Stomach (tissue), 9 donors: Measurements from ENCODE around the gene MRI1. TPM values are rescaled to one million over a fixed set of nuclear protein-coding genes. Genes with fewer than 3 reads are reported as not detected.
"Not testable (repeated sequence)": the region's sequence is repeated elsewhere in the genome, so short reads cannot be mapped to it uniquely, and the experiment has no call there.

Source experiments
- DNase-seq, 2 donors: peaks; one replicate each; pipeline versions ENCODE4 v3.0.0 to v3.0.0-alpha.2; 2013 to 2019
- H3K27ac ChIP-seq, 5 donors: fragments of 200-600 bp in 4 of 5; sonication (generic) in 4 of 5; one replicate each; pipeline ENCODE4 v1.5.1; 2013 to 2019; ENCODE audit warnings: mild to moderate bottlenecking in 1 of 5, moderate library complexity in 1 of 5
- H3K27me3 ChIP-seq, 3 donors: fragments of 200-600 bp; sonication (generic); one replicate each; pipeline ENCODE4 v1.5.1; 2017 to 2019; ENCODE audit warnings: mixed run types in 1 of 3
- H3K36me3 ChIP-seq, 4 donors: fragments of 200-600 bp; sonication (generic); 1 replicate in 3 of 4; 2 replicates in 1 of 4; pipeline ENCODE4 v1.5.1; 2016 to 2019
- H3K4me1 ChIP-seq, 4 donors: fragments of 200-600 bp; sonication (generic); one replicate each; pipeline ENCODE4 v1.5.1; 2016 to 2019
- H3K4me3 ChIP-seq, 4 donors: fragments of 200-600 bp; sonication (generic) in 3 of 4; one replicate each; pipeline ENCODE4 v1.5.1; 2016 to 2019; ENCODE audit warnings: mild to moderate bottlenecking in 1 of 4
- H3K9me3 ChIP-seq, 4 donors: fragments of 200-600 bp; sonication (generic); one replicate each; pipeline ENCODE4 v1.5.1; 2016 to 2019
- CTCF ChIP-seq, 7 experiments: fragments of 450-650 bp in 4 of 7; fragments of 200-600 bp in 3 of 7; sonication (generic) in 3 of 7; IDR thresholded peaks; one replicate each; pipeline ENCODE4 v1.5.1; 2016 to 2019; ENCODE audit warnings: antibody characterized with exemption in 7 of 7, control low read depth in 2 of 7, mild to moderate bottlenecking in 1 of 7
- EP300 ChIP-seq: sonication (generic); formaldehyde crosslinking; IDR thresholded peaks from one replicate; pipeline ENCODE4 v1.6.1; 2017; ENCODE audit warnings: antibody characterized with exemption
- POLR2A ChIP-seq, 4 donors: fragments of 450-650 bp; IDR thresholded peaks; one replicate each; pipeline ENCODE4 v1.6.1; 2016; ENCODE audit warnings: antibody characterized with exemption in 4 of 4, control low read depth in 2 of 4, mild to moderate bottlenecking in 1 of 4, moderate library complexity in 1 of 4
- POLR2AphosphoS5 ChIP-seq, 3 donors: sonication (generic); formaldehyde crosslinking; IDR thresholded peaks; one replicate each; pipeline ENCODE4 v1.6.1; 2016; ENCODE audit warnings: antibody characterized with exemption in 3 of 3
- WGBS, 5 donors: extraction: QIAGEN DNeasy Blood & Tissue Kit in 3 of 5; methylation state at CpG; one replicate each; pipeline versions ENCODE4 v1.1.5 to v1.1.7; 2013 to 2018; 5-methylcytosine and 5-hydroxymethylcytosine counted together
- intact Hi-C: fragments of 100-400 bp; cut with DNase I; formaldehyde crosslinking; loops from one replicate; pipeline ENCODE4 v1.15.1; 2023; ENCODE audit warnings: low total_unique reads
- polyA plus RNA-seq, 3 donors: library from polyadenylated mRNA; stranded (reverse); fragments of 200-250 nt; gene quantifications; one replicate each; pipeline ENCODE4 v1.2.3, GENCODE V29; 2013
- total RNA-seq, 5 donors: library from RNA; depleted of rRNA; stranded (reverse); fragments of >200 nt; gene quantifications; one replicate each; pipeline versions ENCODE4 v1.1.0 to v1.2.3, GENCODE V29; 2014 to 2016
- donor health status: healthy with polysubstance abuse.
- donor health status: Bipolar disorder and iron deficiency.
- donor health status: healthy.

MRI1 gene
- total and polyA plus RNA-seq, 8 donors = 7.3 to 249 (median 36.4) TPM

DNA sequence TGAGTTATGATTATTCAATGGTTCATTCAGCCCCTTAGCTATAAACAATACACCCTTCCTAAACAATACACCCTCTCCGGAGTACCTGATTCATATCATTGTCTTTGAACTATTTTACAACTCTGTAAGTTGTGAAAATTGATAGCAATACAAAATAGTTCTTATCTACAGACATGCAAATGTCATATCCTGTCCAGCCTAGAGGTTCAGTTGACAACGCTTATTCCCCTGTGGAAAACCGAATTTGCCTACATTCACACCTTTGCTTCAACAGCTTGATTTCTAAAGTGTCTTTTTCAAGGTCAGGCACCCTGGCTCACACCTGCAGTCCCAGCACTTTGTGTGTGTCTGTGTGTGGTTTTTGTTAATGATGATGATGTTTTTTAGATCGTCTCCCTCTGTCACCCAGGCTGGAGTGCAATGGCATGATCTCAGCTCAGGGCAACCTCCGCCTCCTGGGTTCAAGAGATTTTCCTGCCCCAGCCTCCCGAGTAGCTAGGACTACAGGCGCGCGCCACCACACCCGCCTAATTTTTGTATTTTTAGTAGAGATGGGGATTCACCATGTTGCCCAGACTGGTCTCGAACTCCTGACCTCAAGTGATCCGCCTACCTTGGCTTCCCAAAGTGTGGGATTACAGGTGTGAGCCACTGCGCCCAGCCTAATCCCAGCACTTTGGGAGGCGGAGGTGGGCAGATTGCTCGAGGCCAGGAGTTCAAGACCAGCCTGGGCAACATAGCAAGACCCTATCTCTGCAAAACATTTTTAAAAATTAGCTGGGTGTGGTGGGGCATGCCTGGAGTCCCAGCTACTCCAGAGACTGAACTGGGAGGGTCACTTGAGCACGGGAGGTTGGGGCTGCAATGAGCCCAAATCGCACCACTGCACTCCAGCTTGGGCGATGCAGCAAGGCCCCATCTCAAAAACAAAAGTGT lies 19.5 kb downstream of the MRI1 start:
- Histone ChIP-seq H3K27ac (no peak overlapping the region), H3K4me3 (no peak overlapping the region), H3K27me3 (no peaks in the 10 kb centered on the region), H3K36me3 (peaks cover 5 to 13% (median 11%) of the 10 kb centered on the region in 4 donors), H3K9me3 (no peaks in the 10 kb centered on the region), H3K4me1 (peaks cover 20 to 50% (median 30%) of the 10 kb centered on the region in 4 donors)
- intact Hi-C loops = loop anchor here (5.0 kb wide), 1 partner anchor 78 kb away; no protein-coding TSS in a partner anchor
- 74 to 82% (median 80%) methylated on average over 18 of the region's 18 CpGs for WGBS, 5 donors
- no peak for DNase-seq
- no peak for TF ChIP-seq EP300
- no peak for TF ChIP-seq CTCF (IDR thresholded peaks at IDR 0.05)
- no peak for TF ChIP-seq POLR2A (IDR thresholded peaks at IDR 0.05)
- TF ChIP-seq POLR2AphosphoS5 (IDR thresholded peaks at IDR 0.05) = no peak

GRCh38 chr19:13784731-13785452 lies 20.6 kb downstream of the MRI1 start:
- Histone ChIP-seq H3K36me3 (peaks cover 0 to 3% (median under 1%) of the 10 kb centered on the region in 4 donors), H3K27me3 (no peaks in the 10 kb centered on the region), H3K4me3 (peak overlapping the region in 1 of 4 donors; percentile 2), H3K27ac (peak overlapping the region in 4 of 5 donors; percentile 14 to 45 (median 37)), H3K4me1 (peaks cover 21 to 61% (median 30%) of the 10 kb centered on the region in 4 donors), H3K9me3 (no peaks in the 10 kb centered on the region)
- intact Hi-C loops = loop anchor here (5.0 kb wide), 1 partner anchor 77 kb away; no protein-coding TSS in a partner anchor
- 14 to 20% (median 19%) methylated on average over 15 to 17 of the region's 17 CpGs for WGBS, 5 donors
- TF ChIP-seq POLR2A (IDR thresholded peaks at IDR 0.05) = no peak
- peak in 5 of 7 experiments; percentile 49 to 82 (median 68) for TF ChIP-seq CTCF (IDR thresholded peaks at IDR 0.05)
- TF ChIP-seq EP300 = no peak
- peak in 1 of 3 donors; percentile 48 for TF ChIP-seq POLR2AphosphoS5 (IDR thresholded peaks at IDR 0.05)
- peak; percentile 85 for DNase-seq

GRCh38 chr19:13788991-13789390 lies 24.7 kb downstream of the MRI1 start:
- DNase-seq = no peak
- Histone ChIP-seq H3K9me3 (no peaks in the 10 kb centered on the region), H3K27ac (peak overlapping the region in 4 of 5 donors; percentile 79 to 85 (median 82)), H3K36me3 (no peaks in the 10 kb centered on the region), H3K4me1 (peaks cover 12 to 59% (median 20%) of the 10 kb centered on the region in 4 donors), H3K4me3 (no peak overlapping the region), H3K27me3 (no peaks in the 10 kb centered on the region)
- TF ChIP-seq EP300 = no peak
- peak in 1 of 3 donors; percentile 34 for TF ChIP-seq POLR2AphosphoS5 (IDR thresholded peaks at IDR 0.05)
- TF ChIP-seq POLR2A (IDR thresholded peaks at IDR 0.05) = no peak
- 40 to 63% (median 60%) methylated on average over 8 of the region's 8 CpGs for WGBS, 5 donors
- intact Hi-C loops = no loop called here

- Histone ChIP-seq H3K27me3 (no peaks in the 10 kb centered on the region), H3K36me3 (no peaks in the 10 kb centered on the region), H3K4me1 (peaks cover 7 to 56% (median 17%) of the 10 kb centered on the region in 4 donors), H3K27ac (peak overlapping the region in 1 of 5 donors; percentile 85), H3K4me3 (no peak overlapping the region), H3K9me3 (no peaks in the 10 kb centered on the region)
- no peak for DNase-seq
- 64 to 77% (median 75%) methylated on average over 8 of the region's 8 CpGs for WGBS, 5 donors
- no peak for TF ChIP-seq POLR2A (IDR thresholded peaks at IDR 0.05)
- no peak for TF ChIP-seq EP300
- no peak for TF ChIP-seq POLR2AphosphoS5 (IDR thresholded peaks at IDR 0.05)
- TF ChIP-seq CTCF (IDR thresholded peaks at IDR 0.05) = no peak
- intact Hi-C loops = no loop called here
These were observed 26.0 kb downstream of the MRI1 start for GRCh38 chr19:13790354-13790753.

- H3K9me3 ChIP-seq, H3K4me3 ChIP-seq, H3K36me3 ChIP-seq, intact Hi-C loops, DNase-seq, H3K27me3 ChIP-seq: not testable (repeated sequence)
- Histone ChIP-seq H3K4me1 (peaks cover 22 to 66% (median 34%) of the 10 kb centered on the region in 4 donors), H3K27ac (peak overlapping the region in 3 of 5 donors; percentile 92 to 98 (median 95))
- 78 to 94% (median 81%) methylated on average over 9 of the region's 9 CpGs for WGBS, 5 donors
These were observed 29.0 kb downstream of the MRI1 start for GRCh38 chr19:13793317-13793716.
